GM10847 (cell line): ENCODE data around the gene GTSE1.

Source experiments
- POLR2A ChIP-seq: IDR thresholded peaks from 2 replicates; pipeline ENCODE4 v1.6.1; 2011; ENCODE audit not compliant: insufficient read length; ENCODE audit errors: extremely low read depth

Gene GTSE1

DNA sequence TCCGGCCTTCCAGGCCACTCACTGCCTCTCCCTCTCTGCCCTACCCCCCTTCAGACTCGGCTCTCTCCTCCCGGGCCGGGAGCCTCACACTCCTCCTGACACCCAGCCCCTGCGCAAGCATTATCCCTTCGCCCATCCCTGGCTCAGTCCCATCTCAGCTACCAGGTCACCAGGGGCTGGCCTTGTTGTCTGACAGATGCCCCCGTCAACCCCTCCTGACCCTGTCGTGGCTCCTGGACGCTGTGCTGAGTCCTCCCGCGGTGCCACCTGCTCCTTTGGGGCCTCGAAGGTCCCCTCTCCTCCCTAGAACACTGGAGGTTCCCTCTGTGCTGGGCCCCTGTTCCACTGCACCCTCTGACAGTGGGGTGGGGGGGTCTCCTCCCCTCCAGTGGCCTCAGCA is 71.8 kb downstream of the GTSE1 start:
- no peak for TF ChIP-seq POLR2A

DNA sequence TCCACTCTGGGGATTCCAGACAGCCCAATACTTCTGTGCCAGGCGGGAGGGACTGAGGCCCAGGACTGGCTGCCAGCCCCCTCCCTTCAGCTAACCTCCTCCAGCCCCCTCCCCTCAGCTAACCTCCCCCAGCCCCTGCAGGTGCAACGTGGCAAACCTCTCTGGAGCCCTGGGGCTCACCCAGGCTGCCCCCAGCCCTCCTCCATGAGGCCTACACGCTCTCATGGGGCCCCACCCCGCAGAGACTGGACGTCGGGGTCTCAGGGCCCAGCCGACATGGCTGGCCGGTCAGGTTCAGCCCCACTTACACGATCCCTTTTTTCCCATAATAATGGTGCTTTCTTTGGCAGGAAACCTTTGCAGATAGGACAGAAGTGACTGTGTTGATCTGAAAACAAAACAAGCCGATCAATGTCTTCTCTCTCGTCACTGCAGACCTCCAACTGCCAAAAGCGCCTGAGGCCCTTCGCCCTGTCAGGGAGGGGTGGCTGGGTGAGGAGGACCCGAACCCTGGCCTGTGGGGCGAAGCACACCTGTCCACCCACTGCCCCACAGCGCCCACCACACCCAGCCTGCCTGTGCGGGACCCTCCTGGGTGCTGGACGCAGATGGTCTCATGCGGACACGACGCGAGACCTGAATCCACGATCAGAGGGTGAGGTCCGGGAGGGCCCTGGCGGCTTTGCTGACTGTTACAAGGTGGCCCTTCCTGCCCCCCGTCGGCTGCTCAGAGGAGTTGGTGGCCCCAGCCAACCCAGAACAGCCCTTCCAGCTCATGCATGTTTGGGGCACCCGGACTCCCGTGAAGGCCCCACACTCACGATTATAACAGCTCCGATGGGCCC is 72.4 kb downstream of the GTSE1 start:
- no peak for TF ChIP-seq POLR2A

DNA sequence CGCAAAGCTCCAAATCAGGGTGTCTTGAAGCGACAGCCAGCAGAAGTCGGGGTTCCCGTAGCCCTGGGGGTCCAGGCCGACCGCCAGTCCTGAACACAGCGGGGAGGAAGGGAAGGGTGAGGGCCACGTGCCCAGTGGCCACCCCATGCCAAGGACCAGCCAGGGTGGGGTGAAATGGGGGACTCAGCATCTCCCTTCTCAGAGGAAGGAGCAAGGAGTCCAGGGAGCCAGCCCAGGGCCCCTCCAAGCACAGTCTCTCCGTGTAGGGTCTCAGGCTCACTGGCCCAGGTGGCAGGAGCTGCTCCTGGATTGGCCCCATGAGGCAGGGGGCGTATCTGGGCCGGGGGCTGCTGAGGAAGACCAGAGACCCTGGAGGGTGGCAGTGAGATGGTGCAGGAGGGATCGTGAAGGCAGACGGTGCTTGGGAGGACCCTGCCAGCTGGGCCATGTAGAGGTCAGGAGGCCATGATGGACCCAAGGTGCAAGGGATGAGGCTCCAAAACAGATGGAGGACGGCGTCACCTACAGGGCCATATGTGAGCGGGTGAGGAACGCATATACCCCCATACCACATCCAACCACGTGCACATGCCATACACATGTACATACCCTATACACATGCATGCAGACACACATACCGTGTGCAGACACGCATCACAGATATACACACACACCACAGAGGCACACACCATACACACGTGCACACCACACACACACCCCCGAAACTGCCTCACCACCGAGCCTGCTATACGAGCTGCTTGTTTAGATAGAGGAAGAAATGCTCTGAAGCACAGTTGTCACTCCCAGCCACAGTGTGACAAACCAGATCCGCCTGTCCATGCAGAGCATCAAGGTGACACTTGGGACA is 73.3 kb downstream of the GTSE1 start:
- TF ChIP-seq POLR2A, result no peak

DNA sequence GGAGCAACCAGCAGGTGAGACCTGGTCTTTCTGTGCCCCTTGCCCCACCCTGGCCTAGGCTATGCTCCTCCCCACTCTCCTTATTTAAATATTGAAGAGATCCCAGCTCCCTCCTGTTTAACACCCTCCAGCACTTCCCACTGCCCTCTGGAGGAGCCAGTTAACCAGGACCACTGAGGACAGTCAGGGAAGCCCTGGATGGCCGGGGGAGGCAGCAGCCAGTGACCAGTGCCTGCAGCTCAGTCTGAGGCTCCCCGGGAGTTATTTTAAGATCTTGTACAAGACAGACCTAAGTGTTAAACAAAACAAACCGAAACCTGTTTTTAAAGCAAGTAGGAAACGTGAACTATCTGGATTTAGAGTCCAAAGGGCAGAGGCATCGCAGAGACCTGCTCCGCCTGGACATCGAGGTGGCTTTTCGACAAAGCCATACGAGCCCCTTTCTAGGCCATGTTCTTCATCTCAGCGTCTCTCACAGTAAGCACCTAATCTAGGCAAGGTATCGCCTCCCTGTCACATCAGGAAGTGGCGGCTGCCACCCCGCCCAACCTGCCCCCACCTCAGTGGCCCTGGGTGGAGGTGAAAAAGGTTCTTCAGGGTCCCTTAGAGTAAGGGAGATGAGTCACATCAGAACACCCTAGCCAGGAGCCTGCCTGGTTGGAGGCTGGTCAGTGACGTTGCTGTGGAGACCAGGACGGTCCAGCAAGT is 74.1 kb downstream of the GTSE1 start:
- no peak for TF ChIP-seq POLR2A

DNA sequence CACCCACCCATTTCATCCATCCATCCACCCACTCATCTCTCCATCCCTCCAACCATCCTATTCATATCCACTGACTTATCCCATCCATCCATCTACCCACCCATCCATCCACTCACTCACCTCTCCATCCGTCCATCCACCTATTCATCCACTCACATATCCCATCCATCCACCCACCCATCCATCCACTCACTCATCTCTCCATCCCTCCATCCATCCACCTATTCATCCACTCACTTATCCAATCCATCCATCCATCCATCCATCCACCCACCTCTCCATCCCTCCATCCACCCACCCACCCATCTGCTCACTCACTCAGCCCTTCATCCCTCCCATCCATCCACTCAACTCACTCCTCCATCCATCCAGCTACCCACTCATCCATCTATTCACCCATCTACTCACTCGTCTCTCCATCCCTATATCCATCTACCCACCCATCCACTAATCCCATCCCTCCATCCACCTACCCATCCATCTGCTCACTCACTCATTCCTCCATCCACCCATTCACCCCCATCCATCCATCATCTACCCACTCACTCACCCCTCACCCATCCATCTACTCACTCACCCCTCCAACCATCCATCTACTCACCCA is 75.1 kb downstream of the GTSE1 start:
- TF ChIP-seq POLR2A, result no peak

DNA sequence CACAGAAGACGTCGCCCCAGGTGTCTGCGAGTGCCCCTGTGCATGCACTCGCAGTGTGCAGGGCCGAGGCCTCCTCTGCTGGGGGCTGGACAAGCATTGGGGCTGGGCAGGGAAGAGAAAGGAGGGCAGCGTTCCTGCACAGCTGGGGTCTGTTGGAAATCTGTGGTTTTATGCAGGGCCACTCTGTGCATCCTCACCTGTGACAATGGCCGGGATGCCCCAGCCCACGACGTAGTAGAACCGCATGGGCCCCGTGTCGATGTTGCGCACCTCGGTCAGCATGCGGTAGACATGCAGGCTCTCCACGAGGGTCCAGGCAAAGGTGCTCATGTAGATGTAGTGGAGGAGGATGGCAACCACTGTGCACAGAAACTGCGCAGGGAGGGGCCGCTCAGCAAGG is 76.0 kb downstream of the GTSE1 start:
- no peak for TF ChIP-seq POLR2A

DNA sequence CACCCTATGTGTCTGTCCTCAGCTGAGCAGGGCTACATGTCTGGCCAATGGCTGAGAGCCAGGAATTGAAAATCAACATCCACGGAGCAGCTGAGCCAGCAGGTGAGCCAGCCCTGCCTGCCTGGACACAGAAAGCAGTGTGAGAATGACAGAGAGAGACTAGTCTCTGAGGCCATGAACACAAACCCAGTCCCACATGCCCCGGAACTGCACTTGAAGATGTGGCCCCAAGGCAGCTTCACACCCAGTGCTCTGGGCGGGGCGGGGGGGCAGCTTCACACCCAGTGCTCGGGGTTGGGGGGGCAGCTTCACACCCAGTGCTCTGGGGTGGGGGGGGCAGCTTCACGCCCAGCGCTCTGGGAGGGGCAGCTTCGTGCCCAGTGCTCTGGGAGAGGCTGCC is 76.5 kb downstream of the GTSE1 start:
- TF ChIP-seq POLR2A, result no peak

DNA sequence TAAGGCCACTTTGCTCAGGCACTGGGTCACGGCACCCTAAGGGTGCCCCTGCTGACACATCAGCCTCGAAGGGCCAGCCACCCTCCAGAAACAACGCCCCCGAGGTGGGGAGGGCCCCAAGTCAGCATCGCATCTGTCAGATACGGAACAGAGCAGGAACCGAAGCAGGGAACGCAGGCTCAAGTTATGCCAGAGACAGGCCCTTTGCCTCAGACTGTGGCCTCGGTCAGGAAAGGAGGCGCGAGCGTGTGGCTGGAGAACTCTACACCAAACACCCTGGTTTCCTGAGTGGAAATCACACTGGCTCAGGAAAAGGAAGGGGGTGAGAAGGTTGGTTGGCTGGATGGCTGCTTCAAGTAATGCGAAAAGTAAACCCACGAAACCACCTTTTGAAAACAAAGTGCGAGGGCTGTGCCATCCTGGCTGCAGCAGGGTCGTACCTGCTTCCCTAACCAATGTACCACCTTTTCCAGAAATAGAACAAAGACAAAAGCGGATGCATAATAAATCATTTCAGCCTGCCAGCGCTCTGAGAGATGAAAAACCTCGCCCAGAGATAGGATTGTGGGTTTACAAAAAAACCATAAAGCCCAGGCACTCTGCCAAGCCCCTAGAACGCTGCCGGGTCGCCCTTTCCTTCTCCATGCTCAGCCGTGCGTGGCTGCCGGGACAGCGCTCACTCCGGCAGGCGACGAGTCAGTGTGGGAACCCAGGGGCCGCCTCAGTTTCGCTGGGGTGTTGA is 77.4 kb downstream of the GTSE1 start:
- TF ChIP-seq POLR2A, result no peak

DNA sequence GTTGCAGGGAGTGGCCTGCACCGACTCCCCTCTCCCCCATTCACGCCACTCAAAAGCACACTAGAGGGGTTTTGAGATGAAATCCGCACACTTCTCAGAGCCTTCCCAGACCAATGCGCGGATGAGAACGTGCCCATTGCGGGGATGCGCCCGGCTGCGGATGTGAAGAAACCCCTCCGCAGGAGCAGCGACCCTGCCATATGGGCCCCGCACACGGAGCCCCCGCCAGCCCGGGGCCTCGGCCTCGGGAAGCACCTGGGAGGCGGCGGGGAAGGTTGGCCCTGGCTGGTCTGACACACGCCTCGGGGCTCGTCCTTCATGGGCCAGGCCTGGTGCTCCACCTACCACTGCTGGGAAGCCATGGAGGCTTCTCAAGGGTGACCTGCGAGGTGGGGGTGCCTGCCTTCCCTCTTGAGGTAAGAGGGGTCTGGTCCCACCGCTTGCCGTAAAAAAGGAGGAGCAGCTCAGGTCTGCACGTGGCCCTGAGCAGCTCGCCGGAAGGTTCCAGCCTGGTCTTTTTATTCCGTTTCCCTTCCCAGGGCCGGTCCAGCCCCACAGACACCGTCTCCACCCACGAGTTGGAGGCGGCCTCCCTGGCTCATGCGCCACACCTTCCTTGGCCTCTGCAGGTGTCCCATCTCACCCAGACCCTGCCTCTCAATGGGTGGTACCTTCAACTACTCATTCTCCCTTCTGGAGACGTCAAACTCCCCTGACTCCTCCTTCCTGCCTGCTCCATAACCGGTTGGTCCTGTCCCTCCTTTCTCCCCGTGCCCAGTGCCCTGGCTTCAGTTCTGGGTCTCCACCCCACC is 78.2 kb downstream of the GTSE1 start:
- TF ChIP-seq POLR2A, result no peak

DNA sequence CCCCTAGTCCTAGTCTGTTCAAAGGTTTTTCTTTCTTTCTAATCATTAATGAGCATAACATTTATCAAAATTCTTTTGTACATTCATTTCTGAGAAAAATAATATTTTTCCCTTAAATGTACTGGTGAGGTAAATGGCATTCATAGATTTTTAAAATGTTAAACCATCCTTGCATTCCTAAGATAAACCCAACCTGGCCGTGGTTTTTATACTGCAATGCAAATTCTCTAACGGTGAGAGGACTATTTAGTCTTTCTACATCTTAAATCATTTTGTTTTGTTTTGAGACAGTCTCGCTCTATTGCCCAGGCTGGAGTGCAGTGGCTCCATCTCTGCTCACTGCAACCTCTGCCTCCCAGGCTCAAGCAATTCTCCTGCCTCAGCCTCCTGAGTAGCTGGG is 79.4 kb downstream of the GTSE1 start:
- TF ChIP-seq POLR2A, result no peak

DNA sequence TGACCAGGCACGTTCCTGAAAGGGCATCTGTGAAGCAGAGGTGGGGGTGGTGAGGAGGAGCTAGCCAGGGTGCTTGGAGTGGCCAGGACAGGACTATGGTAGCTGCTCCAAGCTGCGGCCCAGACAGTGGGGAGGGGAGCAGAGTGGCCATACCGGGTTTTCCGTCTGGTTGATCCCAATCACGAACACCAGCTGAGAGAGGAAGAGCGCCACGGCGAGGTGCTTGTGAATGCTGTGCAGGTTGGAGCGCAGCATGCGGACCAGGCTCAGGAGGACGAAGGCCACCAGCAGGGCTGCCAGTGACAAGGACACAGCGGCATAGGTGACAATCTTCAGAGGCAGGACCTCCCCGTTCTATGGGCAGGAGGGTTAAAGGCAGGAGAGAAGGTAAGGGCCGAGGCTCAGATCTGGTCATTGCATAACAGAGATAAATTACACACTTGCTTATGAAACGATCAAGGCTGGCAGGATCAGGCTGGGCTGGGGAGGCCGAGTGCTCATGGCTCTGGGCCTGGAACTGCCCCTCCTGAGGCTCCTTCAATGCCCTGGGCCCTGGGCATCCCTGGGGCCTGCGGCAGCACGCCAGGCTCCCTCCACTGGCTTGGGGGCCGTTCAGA is 80.3 kb downstream of the GTSE1 start:
- no peak for TF ChIP-seq POLR2A

DNA sequence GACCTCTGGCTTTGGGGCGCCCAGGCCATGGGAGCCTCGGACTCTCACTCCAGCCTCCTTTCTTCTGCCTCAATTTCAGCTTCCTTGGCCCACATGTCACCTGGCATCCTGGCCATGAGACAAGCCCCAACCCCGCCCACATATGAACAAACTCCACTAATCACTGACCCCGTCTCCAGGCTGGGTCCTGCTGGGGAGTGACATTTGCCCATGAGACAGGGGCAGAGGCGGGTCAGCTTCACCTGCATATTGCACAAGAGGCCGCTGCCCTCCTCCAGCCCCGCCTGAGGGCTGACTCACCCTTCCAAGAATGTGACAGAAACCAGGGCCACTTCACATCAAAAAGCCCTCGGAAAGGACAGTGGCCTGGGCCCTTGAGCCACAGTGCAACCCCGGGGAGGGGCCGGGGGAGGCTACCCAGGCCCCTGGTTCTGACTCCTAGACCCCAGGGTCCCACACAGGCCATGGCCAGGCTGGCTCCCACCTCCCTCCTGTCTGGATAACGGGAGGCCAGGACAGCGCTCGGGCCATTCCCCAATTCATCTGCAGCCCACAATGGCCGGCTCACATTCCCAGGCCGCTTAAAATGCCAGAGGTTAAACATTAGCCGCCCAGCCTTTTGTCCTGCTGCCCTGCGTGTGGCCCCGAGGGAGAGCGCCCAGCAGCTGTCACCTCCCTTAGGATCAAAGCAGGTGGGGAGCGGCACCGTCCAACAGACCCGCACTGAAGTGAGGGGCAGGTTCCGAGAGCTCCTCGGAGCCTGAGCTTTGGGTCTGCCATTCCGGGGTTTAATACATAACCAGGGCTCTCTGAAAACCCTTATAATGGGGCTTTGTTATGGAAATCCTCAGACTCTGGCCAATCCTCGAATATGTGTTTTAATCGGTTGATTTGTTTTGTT is 81.1 kb downstream of the GTSE1 start:
- TF ChIP-seq POLR2A, result no peak
